Astrocyte (in vitro differentiated cells and primary cell): ENCODE data around the gene SCGB1A1. TPM values are rescaled to one million over a fixed set of nuclear protein-coding genes. Genes with fewer than 3 reads are reported as not detected.

Experiments used
- DNase-seq: peaks from one replicate; pipeline ENCODE4 v3.0.0-alpha.2; 2010; ENCODE audit warnings: low read depth
- FAIRE-seq: peaks from 2 replicates; lab custom pipeline; 2011; peaks lifted over from hg19 to GRCh38; lab: Jason Lieb, UNC
- H2AFZ ChIP-seq: 2 replicates; pipeline ENCODE4 v1.6.0; 2012; ENCODE audit warnings: low read depth, low read length, inconsistent platforms
- H3K27ac ChIP-seq: 2 replicates; pipeline ENCODE4 v1.5.1; 2011; ENCODE audit warnings: low read depth, low read length, inconsistent platforms
- H3K27me3 ChIP-seq: 2 replicates; pipeline ENCODE4 v1.6.0; 2011; ENCODE audit warnings: low read length, inconsistent platforms; ENCODE audit not compliant: insufficient read depth
- H3K36me3 ChIP-seq: 2 replicates; pipeline ENCODE4 v1.5.1; 2011; ENCODE audit warnings: low read length, inconsistent platforms; ENCODE audit not compliant: insufficient read depth
- H3K4me1 ChIP-seq: 2 replicates; pipeline ENCODE4 v1.5.1; 2011; ENCODE audit warnings: low read length, inconsistent platforms; ENCODE audit not compliant: insufficient read depth
- H3K4me2 ChIP-seq: 2 replicates; pipeline ENCODE4 v1.6.0; 2012; ENCODE audit warnings: low read length, inconsistent platforms
- H3K4me3 ChIP-seq: 2 replicates; pipeline ENCODE4 v1.5.1; 2011; ENCODE audit warnings: low read depth, mild to moderate bottlenecking, low read length, inconsistent platforms; ENCODE audit not compliant: insufficient read depth
- H3K79me2 ChIP-seq: 2 replicates; pipeline ENCODE4 v1.6.0; 2012; ENCODE audit warnings: mild to moderate bottlenecking, low read length, inconsistent platforms; ENCODE audit not compliant: insufficient read depth
- H3K9ac ChIP-seq: 2 replicates; pipeline ENCODE4 v1.6.0; 2012; ENCODE audit warnings: mild to moderate bottlenecking, low read length, inconsistent platforms
- H3K9me3 ChIP-seq: 2 replicates; pipeline ENCODE4 v1.5.1; 2012; ENCODE audit warnings: low read depth, mild to moderate bottlenecking, low read length, inconsistent platforms; ENCODE audit not compliant: insufficient read depth
- H4K20me1 ChIP-seq: 2 replicates; pipeline ENCODE4 v1.6.0; 2012; ENCODE audit warnings: low read length, inconsistent platforms; ENCODE audit not compliant: insufficient read depth
- H3K27ac Mint-ChIP-seq: one replicate; pipeline ENCODE4 v1.8.0; 2021; ENCODE audit warnings: mild to moderate bottlenecking, mixed read lengths; ENCODE audit not compliant: unreplicated experiment
- H3K27me3 Mint-ChIP-seq: one replicate; pipeline ENCODE4 v1.8.0; 2021; ENCODE audit warnings: low read depth, mixed read lengths; ENCODE audit not compliant: unreplicated experiment
- H3K36me3 Mint-ChIP-seq: one replicate; pipeline ENCODE4 v1.8.0; 2021; ENCODE audit warnings: low read depth, mixed read lengths; ENCODE audit not compliant: unreplicated experiment
- H3K4me1 Mint-ChIP-seq: one replicate; pipeline ENCODE4 v1.8.0; 2021; ENCODE audit warnings: low read depth, mixed read lengths; ENCODE audit not compliant: unreplicated experiment
- H3K4me3 Mint-ChIP-seq: one replicate; pipeline ENCODE4 v1.8.0; 2021; ENCODE audit warnings: mild to moderate bottlenecking, moderate library complexity, mixed read lengths; ENCODE audit not compliant: unreplicated experiment
- H3K9me3 Mint-ChIP-seq: one replicate; pipeline ENCODE4 v1.8.0; 2021; ENCODE audit warnings: mild to moderate bottlenecking, mixed read lengths; ENCODE audit not compliant: unreplicated experiment
- CTCF ChIP-seq: IDR thresholded peaks from 2 replicates; pipeline ENCODE4 v1.5.1; 2011; ENCODE audit warnings: low read depth, mild to moderate bottlenecking, inconsistent platforms, low read length, moderate library complexity; ENCODE audit not compliant: insufficient read depth
- EZH2 ChIP-seq: IDR thresholded peaks from 2 replicates; pipeline ENCODE4 v1.6.1; 2012; ENCODE audit warnings: mild to moderate bottlenecking, low read length, inconsistent platforms; ENCODE audit not compliant: insufficient read depth
- total RNA-seq: library from RNA; stranded (reverse); gene quantifications from 2 replicates; pipeline ENCODE4 v1.2.1, GENCODE V29; 2021

Gene SCGB1A1
- total RNA-seq, 1 donor from 2014 or later, result not detected

- Mint-ChIP-seq H3K36me3 (peaks cover 4% of the 10 kb centered on the region), H3K4me1 (peaks cover 3% of the 10 kb centered on the region), H3K27ac (no peak overlapping the region), H3K9me3 (no peaks in the 10 kb centered on the region), H3K4me3 (no peak overlapping the region), H3K27me3 (peaks cover 14% of the 10 kb centered on the region)
- H2AFZ ChIP-seq, result no peak overlapping the region
- H3K4me1 ChIP-seq, result peaks cover 5% of the 10 kb centered on the region
- H3K4me2 ChIP-seq, result no peak overlapping the region
- no peaks in the 10 kb centered on the region for H3K79me2 ChIP-seq
- H3K9ac ChIP-seq, result no peak overlapping the region
- H4K20me1 ChIP-seq, result no peaks in the 10 kb centered on the region
- DNase-seq, result no peak
- no peak for FAIRE-seq
- H3K36me3 ChIP-seq, result no peaks in the 10 kb centered on the region
- H3K4me3 ChIP-seq, result no peak overlapping the region
- H3K9me3 ChIP-seq, result no peaks in the 10 kb centered on the region
- no peaks in the 10 kb centered on the region for H3K27me3 ChIP-seq
- TF ChIP-seq CTCF, result no peak
- no peak for TF ChIP-seq EZH2
- no peak overlapping the region for H3K27ac ChIP-seq
Measured at GRCh38 chr11:62393061-62393611, 25.7 kb upstream of the SCGB1A1 start.

- peaks cover 8% of the 10 kb centered on the region for H3K4me1 ChIP-seq
- no peak overlapping the region for H3K4me3 ChIP-seq
- H2AFZ ChIP-seq, result no peak overlapping the region
- H3K36me3 ChIP-seq, result no peaks in the 10 kb centered on the region
- no peak overlapping the region for H3K27ac ChIP-seq
- no peaks in the 10 kb centered on the region for H3K27me3 ChIP-seq
- no peaks in the 10 kb centered on the region for H3K9me3 ChIP-seq
- H3K79me2 ChIP-seq, result no peaks in the 10 kb centered on the region
- Mint-ChIP-seq H3K36me3 (peaks cover 4% of the 10 kb centered on the region), H3K4me1 (peaks cover 8% of the 10 kb centered on the region), H3K4me3 (no peak overlapping the region), H3K9me3 (no peaks in the 10 kb centered on the region), H3K27ac (no peak overlapping the region), H3K27me3 (peaks cover 14% of the 10 kb centered on the region)
- H3K9ac ChIP-seq, result no peak overlapping the region
- no peak for DNase-seq
- TF ChIP-seq EZH2 (no peak), CTCF (no peak)
- FAIRE-seq, result no peak
- H4K20me1 ChIP-seq, result no peaks in the 10 kb centered on the region
- H3K4me2 ChIP-seq, result no peak overlapping the region
Measured at GRCh38 chr11:62393735-62394134, 25.1 kb upstream of the SCGB1A1 start.

GRCh38 chr11:62394825-62395538, 23.9 kb upstream of the SCGB1A1 start:
- Mint-ChIP-seq H3K27ac (no peak overlapping the region), H3K4me3 (peak overlapping the region; percentile 68), H3K9me3 (no peaks in the 10 kb centered on the region), H3K4me1 (peaks cover 13% of the 10 kb centered on the region), H3K36me3 (peaks cover 4% of the 10 kb centered on the region), H3K27me3 (peaks cover 5% of the 10 kb centered on the region)
- DNase-seq (peak; percentile 66), FAIRE-seq (peak; percentile 78)
- TF ChIP-seq CTCF, result peak; percentile 65
- TF ChIP-seq EZH2, result no peak
- peak overlapping the region; percentile 47 for H3K4me3 ChIP-seq
- H3K27ac ChIP-seq, result no peak overlapping the region
- peaks cover 9% of the 10 kb centered on the region for H3K4me1 ChIP-seq
- no peaks in the 10 kb centered on the region for H3K79me2 ChIP-seq
- peak overlapping the region; percentile 84 for H2AFZ ChIP-seq
- peak overlapping the region; percentile 82 for H3K4me2 ChIP-seq
- no peaks in the 10 kb centered on the region for H3K9me3 ChIP-seq
- H3K9ac ChIP-seq, result peak overlapping the region; percentile 32
- H3K36me3 ChIP-seq, result no peaks in the 10 kb centered on the region
- H4K20me1 ChIP-seq, result no peaks in the 10 kb centered on the region
- no peaks in the 10 kb centered on the region for H3K27me3 ChIP-seq
